HPDE6-E6E7 (cell line): ENCODE data around the gene P4HB.
A peak's percentile ranks its signal among the peaks of the same experiment; 100 is the strongest.

ENCODE experiments used
- DNase-seq: peaks from one replicate; pipeline ENCODE4 v3.0.0; 2011; ENCODE audit warnings: missing footprints; ENCODE audit errors: extremely low spot score

P4HB gene

DNA sequence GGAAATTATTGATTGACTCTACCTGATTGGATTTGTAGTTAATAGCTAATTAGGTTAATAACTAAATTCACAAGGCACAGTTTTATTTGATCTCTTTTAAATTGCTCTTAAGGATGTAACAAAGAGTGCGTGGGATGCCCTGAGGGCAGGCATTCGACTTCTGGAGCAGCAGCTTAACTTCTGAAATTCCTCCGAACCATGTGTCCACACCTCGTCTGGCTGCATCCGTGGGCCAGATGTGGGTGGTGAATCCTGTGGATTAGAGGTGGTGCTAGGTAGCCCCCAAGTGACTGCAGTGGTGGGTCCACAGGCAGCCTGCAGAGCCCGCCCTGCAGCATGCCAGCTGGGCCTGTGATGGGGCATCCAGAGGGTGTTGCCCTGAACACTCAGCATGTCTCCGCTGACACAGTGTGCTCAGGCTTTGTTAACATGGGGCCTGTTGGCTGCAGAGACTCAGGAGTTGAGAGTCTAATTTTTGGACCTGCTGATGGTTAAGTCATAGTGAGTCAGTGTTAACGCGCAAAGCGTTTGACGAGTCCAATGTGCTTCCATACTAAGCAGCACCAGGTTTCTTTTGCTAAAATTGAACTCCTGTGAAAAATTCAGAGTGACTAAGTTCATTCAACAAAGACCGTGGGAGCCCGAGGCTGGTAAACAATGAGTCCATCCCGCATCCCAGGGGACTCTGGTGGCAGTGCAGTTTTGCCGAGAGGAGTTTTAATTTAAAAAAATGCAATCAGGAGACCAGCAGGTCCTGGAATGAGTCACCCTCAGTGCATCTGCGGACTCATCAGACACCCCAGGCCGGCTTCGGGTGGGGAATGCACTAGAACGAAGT, 37.9 kb upstream of the P4HB start:
- peak; percentile 80 for DNase-seq

DNA sequence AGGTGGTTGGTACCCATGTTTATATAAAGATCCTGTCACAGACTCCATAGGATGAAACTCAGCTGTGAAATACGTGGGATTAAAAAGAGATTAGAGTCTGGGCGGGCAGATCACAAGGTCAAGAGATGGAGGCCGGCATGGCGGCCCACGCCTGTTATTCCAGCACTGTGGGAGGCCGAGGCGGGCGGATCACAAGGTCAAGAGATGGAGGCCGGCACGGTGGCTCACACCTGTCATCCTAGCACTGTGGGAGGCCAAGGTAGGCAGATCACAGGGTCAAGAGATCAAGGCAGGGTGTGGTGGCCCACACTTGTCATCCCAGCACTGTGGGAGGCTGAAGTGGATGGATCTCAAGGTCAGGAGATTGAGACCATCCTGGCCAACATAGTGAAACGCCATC, 35.1 kb upstream of the P4HB start:
- DNase-seq = no peak

DNA sequence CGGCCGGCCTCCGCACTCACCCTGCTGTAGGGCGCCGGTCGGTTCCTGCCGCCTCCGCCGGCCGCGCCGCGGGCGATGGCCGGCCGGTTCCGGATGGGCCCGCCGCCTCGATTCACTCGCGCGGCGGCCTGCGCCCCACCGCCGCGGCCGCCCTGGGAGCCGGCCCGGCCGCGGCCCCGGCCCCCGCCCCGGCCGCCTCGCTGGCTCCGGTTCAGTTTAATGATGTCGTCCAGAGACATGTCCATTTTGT, 30.9 kb upstream of the P4HB start:
- no peak for DNase-seq

DNA sequence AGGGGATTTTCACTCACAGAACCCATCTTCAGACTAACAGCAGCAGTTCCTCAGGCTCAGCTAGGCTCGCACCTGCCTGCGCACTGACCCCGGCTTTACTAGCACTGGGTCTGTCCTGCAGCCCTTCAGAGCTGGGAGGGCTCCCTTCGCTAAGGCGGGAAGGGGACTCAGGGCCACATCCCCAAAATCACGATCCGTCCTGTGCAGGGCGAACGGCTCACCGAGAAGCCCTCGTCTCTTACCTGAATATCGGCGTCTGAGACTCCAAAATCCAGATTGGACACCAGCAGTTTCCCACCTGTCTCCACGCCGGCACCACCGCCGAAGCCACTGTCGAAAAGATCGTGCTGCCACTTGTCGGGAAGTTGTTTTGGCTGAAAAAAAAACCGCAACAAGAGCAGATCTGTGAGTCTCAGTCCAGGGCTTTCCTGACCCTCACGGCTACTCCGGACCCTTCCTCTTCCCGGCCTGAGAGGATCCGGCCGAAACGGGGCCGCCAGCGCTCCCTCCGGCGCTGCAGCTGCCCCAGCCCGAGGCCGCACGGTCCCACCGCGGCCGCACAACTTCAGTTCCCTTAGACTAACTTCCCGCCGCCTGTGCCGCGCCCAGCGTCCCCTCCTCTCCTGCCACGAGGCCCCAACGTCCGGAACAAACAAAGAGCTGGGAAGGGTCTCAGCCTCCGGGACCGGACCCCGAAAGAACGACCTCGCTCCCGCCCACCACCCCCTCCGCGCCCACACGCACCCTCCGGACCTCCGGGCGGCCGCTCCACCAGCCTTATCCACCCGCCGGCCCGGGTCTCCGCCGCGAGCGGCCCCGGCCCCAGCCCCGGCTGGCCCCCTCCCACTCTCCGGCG, 30.3 kb upstream of the P4HB start:
- no peak for DNase-seq

DNA sequence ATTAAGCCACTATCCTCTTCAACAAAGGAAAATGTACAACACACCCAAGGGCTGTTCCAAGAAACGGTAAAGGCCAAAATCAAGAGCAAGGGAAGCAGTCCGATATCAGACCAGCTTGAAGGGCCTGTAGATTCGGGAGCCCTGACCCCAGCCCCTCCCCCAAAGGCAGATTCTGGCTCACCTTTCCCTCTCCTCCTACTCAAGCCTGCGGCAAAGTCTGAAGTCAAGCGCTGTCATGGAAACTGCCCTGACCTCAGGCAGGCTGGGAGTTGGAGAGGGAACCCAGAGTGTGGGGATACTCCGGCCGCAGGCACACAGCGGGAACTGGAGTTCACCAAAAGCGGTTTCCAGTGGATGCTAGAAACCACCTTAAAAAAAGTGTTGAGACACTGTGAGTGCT, 29.3 kb upstream of the P4HB start:
- no peak for DNase-seq

DNA sequence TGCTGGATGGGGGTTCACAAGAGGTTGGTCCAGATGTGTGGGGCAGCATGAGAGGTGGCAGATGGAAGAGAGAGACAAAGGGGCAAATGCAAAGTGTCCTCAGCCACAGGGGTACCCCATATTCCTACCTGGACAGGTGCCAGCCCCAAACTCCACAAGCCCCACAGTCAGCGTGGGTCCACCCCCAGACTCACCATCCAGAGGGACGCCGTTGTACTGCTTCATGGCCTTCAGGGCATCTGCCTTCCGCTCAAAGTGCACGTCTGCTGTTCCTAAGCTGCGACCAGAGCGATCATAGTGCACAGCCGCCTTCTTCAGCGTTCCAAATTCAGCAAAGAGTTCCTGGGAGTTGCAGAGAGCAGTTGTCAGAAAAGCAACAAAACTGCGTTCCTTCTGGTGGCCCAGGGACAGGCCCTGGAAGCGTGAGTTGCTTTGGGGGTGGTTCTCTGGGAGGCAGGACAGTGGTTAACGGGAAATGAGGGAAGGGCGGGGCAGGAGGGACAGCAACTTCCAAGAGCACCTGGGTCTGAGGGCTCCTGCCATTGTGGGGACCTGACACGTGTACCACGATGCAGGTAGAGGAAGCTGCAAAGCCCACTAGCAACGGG, 28.8 kb upstream of the P4HB start:
- DNase-seq = no peak

DNA sequence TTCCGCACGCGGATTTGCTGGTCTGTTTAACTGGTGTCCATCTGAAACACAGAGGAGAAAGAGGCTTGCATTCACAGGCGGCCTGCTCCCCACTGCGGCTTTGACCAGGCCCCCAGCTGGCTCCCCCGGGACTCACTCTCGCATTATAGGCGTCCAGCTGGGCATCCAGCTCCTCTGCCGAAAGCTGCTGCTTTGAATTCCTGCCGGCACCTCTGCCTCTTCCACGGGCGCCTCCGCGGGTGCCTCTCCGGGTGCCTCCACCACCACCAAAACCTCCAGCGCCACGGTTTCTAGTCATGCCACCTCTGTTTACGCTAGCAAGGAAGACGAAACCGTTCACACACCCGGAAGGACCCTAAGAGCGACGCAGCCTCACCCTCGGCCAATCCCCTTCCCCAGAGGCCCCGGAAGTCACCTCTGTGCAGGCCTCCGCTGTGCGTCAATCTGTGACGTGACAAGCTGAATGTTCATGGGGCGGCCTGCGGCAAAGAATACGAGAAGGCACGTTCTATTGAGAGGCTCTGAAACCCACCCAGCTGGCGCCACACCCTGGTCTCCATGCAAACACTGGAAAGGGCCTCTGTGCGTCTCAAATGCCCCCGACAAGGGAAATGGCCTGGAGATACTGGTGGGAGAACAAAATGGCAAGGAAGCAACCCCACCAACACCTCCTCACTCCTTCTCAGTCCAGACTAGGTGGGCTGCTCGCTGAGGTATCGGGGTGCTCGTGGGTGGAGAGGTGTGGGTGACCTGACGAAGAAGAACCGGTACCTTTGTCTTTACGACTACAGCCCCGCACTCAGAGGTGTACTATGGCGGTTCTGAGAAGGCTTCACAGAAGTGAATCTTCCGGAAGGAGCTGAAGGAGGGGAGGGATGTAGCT, 28.0 kb upstream of the P4HB start:
- no peak for DNase-seq

DNA sequence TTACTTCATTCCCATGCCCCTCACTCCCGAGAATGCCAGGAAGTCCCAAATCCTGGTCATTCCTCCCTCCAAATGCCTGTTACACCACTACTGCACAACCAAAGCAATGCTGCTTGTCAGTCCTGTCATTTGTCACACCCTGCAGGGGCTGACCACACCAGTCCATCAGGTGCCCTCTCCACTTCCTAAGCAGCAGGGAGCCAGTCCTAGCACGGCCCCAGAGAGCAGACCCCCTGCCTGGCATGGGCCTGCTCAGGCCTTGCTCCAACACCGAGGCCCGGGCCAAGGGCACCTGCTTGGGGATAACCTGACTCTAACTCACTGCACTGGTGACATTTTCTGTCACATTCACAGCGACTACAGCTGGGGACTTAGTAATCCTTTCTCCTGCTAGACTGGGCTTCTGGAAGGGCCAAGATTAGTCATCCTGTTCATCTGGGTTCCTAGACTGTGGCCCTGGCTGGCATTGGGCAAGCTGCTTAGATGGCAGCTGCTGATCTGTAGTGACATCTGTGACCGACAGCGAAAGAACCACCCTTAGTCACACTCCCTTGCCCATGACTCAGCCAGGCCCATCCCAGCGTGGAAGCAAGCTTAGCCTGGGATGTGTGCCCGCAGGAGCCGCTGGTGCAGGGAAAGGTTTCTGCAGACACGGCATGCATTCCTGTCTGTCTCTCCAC, 25.7 kb upstream of the P4HB start:
- DNase-seq = no peak

DNA sequence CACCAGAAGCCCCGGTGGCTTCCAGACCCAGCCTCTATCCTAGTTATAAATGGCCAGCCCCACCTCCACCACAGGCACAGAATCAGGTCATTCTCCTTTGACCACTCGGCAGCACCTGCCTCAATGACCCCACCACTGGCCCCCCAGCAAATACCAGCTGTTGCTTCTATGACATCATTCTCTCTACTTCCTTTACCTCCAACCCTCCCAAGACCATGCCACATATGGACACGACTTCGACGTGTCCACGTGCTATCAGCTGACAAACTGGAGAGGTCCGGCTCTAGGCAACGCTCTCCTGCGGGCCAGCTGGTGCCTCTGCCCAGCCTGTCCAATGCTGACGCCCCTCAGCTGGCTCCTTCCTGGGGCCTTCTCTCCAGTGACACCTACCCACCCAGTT, 25.1 kb upstream of the P4HB start:
- DNase-seq = no peak

DNA sequence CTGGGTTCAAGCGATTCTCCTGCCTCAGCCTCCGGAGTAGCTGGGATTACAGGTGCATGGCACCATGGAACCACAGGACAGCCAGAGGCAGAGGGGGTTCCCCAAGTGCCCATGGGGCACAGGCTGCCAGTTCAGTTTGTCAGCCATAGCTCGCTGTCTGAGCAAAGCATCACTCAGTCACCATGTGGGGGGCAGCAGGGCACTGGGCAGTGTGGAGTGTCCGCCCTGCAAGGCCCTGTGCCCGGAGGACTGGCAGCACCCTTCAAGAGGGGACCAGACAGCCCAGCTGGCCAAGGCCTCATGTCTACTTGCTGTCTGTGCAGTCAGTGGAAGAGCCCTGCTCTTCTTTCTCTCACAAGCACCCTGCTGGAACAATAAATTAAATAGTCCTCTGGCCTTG, 24.6 kb upstream of the P4HB start:
- no peak for DNase-seq

DNA sequence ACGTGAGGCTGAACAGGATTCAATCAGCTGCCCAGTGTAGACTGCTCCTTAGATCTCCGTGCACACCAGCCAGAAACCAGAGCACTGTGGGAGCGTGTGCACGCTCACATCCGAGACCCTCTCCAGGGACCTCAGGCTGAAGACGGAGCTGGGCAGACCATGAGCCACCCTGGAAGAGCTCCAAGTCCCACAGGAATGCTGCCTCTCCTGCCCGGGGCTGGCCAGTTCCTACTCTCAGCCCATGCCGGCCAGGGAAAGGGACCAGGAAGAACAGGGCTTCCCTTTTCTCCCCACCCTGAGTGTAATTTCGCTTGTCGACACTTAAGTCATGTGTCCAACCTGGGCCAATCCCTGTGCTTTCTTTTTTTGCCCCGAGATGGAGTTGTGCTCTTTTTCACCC, 24.2 kb upstream of the P4HB start:
- no peak for DNase-seq

DNA sequence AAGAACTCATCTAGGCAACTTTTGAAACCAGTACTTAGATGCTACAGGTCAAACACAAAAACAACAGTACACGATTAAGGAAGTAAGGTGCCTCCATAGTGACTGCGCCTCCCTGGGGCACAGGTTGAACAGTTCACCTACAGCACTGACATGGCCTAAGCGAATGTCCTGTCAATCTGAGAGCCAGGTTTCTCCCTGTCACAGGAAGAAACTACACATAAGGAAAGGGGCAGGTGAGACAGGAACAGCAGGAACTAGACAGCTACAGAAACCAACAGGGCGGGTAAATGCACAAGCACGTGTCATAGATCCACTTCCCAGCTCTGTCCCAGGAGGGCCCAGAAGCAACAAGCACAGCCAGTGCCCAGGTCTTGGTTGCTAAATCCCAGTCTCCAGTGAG, 18.8 kb upstream of the P4HB start:
- DNase-seq = no peak

DNA sequence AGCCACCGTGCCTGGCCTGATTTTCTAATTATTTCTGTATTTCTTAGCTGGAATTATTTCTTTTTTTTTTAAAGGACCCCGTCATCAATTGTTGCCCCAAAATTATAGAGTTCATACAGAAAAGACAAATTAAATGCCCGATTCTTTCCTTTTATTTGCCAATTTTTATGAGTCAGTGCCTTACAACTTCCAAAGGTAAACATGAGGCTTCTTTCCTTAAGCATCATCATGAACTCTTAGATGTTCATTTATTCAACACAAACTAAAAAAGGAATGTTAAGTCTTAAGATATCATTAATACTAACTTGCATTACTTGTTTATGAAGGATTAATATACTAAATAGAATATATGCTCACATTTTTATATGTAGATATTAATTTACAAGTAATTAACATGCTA, 18.0 kb upstream of the P4HB start:
- no peak for DNase-seq

DNA sequence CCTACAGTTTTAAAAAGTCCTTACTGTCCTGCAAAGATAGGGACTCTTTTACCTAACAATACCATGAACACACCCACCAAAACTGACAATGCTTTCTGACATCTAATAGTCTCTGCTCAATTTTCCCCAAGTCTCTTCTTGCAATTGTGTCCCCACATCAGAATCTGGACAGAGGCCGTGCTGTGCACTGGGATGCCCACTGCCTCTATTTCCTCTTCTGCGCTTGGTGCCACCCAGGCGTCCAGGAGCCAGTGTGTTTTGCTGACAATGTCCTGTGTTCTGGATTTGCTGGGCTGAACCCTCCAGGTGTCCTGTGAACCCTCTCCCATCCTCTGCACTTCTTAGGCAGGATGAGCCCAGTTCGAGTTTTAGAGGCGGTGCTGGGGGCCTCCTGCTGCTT, 17.2 kb upstream of the P4HB start:
- DNase-seq = no peak

DNA sequence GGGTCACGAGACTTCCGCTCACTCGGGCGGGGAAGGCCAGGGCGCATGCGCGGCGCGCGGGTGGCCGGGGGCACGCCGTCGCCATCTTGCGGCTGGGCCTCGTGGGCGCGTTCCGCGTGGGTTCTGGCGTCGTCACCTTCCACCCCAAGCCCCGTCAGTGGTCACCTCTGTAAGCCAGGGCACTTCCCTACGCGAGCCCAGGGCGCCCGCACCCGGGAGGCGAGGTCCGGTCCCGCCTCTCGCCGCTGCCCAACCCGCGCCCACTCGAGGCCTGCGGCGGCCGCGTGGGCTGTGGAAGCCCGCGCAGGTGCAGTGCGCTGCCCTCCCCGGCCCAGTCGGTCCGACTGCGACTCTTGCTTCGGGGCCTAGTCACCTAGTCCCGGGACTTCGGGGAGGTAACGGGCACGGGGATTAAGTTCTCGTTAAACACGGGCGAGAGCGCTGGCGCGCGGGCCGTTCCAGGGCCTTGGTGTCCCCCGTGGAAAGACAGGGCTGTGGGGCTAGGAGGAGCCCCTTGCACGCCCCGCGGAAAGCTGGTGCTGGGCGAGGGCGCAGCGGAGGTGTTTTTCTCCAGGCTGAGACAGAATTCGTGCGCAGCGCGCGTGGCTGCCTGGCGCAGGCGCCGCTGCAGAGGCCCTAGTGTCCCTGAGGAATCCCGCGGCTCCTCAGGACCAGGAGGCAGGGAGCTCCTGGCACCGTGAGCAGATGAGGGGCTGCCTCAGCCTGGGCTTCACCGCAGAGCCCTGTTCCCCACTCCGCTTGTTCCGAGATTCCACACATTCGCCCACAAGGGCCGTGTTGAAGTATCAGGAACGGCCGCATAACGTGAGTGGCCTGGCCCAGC, 11.3 kb upstream of the P4HB start:
- DNase-seq = peak; percentile 95

DNA sequence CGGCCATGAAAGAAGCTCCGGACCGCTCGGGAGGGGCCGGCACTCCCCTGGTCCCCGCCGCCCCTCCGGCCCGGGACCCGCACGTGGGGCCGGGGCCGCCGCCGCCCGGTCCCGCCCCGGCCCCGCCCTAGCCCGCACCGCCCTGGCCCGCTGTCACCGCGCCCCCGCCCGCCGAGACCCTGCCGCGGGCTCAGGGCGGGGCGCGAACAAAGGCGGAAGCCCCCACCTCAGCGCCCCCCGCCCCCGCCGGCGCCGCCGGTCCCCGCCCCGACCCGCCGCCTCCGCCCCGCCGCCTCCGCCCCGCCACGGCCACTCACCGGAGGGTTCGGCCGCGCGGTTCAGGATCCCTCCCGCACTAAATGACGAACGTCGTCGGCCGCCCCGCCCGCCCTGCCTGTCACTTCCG, 10.6 kb upstream of the P4HB start, which contains the start of gene ARHGDIA:
TSS of gene ARHGDIA (minus strand) at position 357 of the 406 bp plus-strand sequence. CDS start 1,407 bp downstream, outside the sequence.
- DNase-seq = no peak

DNA sequence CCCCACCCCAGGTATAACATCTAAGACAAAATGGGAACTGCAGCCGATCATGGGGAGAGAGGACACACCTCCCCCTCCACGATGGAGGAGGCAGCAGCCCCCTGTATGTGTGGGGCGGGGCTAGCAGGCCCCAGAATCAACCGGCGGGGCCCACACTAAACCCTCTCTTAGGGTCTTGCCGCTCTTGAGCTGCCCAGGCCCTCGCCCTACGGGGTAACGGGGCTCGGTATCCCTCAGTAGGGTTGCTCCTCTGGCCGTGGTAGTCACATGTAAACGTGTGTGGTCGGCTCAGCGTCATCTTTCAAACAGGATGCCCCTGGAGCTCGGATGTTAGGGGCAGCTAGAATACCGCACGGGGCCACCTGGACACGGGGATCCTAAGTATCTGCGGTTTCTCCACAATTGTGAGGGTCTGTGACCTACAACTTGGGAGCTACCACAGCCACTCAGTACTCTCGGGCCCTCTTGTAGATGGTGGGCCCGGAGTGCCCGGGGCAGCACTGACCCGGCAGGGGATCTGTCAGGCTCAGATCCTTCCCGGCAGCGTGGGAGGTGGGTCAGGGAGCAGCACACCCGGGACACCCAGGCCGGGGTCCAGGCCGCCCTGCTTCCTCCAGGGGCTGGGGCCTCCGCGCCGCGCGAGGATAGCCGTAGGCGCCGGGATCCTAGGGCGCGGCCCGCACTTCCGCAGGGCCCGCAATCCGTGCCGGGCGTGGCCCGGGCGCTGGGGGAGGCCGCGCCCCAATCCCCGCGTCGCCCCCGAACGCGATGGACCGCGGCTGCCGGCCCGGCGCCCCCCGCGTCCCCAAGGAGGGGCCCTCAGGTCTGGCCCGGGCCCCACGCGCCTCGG, 10.0 kb upstream of the P4HB start:
- DNase-seq = no peak

DNA sequence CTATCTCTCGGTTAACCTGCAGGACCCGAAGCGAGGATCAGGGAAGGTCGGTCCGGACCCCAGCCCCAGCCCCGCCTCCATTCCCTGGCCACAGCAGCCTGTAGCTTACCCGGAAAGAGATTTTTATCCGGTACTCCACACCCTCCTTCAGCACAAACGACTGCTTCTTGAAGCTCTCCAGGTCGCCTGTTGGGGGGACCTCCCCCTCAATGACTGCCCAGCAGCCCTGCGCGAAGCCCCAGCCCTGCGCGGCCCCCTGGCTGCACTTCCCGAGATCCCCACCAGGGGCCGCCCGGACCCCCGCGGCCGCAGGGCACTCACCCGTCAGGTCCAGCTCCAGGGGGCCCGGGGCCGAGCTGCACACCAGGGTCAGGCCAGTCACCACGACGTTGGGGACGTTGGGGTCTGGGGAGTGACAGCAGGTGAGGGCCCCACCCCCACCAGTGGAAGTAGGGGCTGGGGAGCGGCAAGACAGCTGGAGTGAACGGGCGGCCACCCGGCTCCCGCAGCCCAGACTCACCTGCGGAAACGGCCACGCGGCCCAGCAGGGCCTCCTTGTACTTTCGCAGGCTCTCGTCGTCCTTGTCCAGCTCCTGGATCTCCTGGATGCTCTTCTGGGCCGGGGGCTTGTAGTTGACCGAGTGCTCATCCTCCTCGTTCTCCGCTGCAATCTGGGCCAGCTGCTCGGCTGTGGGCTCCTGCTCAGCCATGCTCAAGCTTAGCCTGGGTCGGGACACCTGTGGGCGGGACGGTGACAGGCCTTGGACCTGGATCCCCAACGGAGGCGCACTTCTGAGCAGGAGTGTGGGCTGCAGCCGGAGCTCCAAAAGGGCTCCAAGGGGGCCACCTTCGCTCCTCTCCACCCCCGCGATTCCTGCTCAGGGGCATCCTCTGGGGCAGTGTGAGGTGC, 9.1 kb upstream of the P4HB start:
- DNase-seq = no peak
